OCI-LY7 (cell line): Measurements from ENCODE around the gene CHRNB4. TPM values are rescaled to one million over a fixed set of nuclear protein-coding genes. Genes with fewer than 3 reads are reported as not detected.

Experiments used
- Bru-seq: library from RNA; stranded (reverse); fragments of 400-500 nt; gene quantifications from one replicate; lab custom pipeline; 2021; lab: Mats Ljungman, UMichigan
- BruChase-seq, 2 experiments: library from RNA; stranded (reverse); fragments of 400-500 nt; gene quantifications; one replicate each; lab custom pipeline; 2021; lab: Mats Ljungman, UMichigan
- BruUV-seq: library from RNA; stranded (reverse); fragments of 400-500 nt; replicated peaks from 2 replicates; lab custom pipeline; 2021; lab: Mats Ljungman, UMichigan
- CTCF ChIA-PET: fragments of 300-600 bp; sonication (Branson Sonifier 250); formaldehyde crosslinking; loops from one replicate; lab custom pipeline; 2022; ENCODE audit warnings: antibody characterized with exemption; ENCODE audit not compliant: unreplicated experiment; lab: Charles Lee
- POLR2A ChIA-PET: fragments of 300-600 bp; sonication (Branson Sonifier 250); formaldehyde crosslinking; loops from one replicate; lab custom pipeline; 2022; ENCODE audit warnings: antibody characterized with exemption; lab: Charles Lee
- DNase-seq: peaks from one replicate; pipeline ENCODE4 v3.0.0-alpha.2; 2015; ENCODE audit warnings: low spot score
- H2AFZ ChIP-seq: fragments of 200-600 bp; sonication (generic), shearing (Covaris generic); 2 replicates; pipeline ENCODE4 v1.6.1; 2014; ENCODE audit warnings: mild to moderate bottlenecking, antibody characterized with exemption, low read length, moderate library complexity
- H3K27ac ChIP-seq: fragments of 200-600 bp; sonication (generic); 2 replicates; pipeline ENCODE4 v1.5.1; 2014; ENCODE audit warnings: mixed run types, low read depth, mild to moderate bottlenecking, moderate library complexity, low read length, inconsistent platforms; ENCODE audit not compliant: poor library complexity, severe bottlenecking
- H3K36me3 ChIP-seq: fragments of 200-600 bp; sonication (generic); 2 replicates; pipeline ENCODE4 v1.6.1; 2014; ENCODE audit warnings: mild to moderate bottlenecking, antibody characterized with exemption, low read length, moderate library complexity, mixed read lengths; ENCODE audit not compliant: insufficient read depth
- H3K4me1 ChIP-seq: fragments of 200-600 bp; sonication (generic); 2 replicates; pipeline ENCODE4 v1.5.1; 2014; ENCODE audit warnings: mild to moderate bottlenecking, low read length; ENCODE audit not compliant: insufficient read depth, poor library complexity, severe bottlenecking
- H3K4me2 ChIP-seq: fragments of 200-600 bp; sonication (generic); 2 replicates; pipeline ENCODE4 v1.6.1; 2014; ENCODE audit warnings: mild to moderate bottlenecking, low read length
- H3K4me3 ChIP-seq: fragments of 200-600 bp; sonication (generic); 2 replicates; pipeline ENCODE4 v1.5.1; 2014; ENCODE audit warnings: mild to moderate bottlenecking, low read depth, low read length; ENCODE audit not compliant: poor library complexity, severe bottlenecking
- H3K79me2 ChIP-seq: fragments of 200-600 bp; sonication (generic); 2 replicates; pipeline ENCODE4 v1.6.1; 2016; ENCODE audit warnings: low read depth, mild to moderate bottlenecking, low read length, moderate library complexity, mixed read lengths; ENCODE audit not compliant: insufficient read depth
- H3K9me2 ChIP-seq: fragments of 200-600 bp; sonication (generic); 2 replicates; pipeline ENCODE4 v1.6.1; 2016; ENCODE audit warnings: mild to moderate bottlenecking, low read length, mixed read lengths; ENCODE audit not compliant: insufficient read depth
- H3K9me3 ChIP-seq: fragments of 200-600 bp; sonication (generic); 2 replicates; pipeline ENCODE4 v1.6.1; 2014; ENCODE audit warnings: mild to moderate bottlenecking, mixed run types, low read length, mixed read lengths
- H4K20me1 ChIP-seq: fragments of 200-600 bp; sonication (generic); 2 replicates; pipeline ENCODE4 v1.6.1; 2014; ENCODE audit warnings: mild to moderate bottlenecking, antibody characterized with exemption, low read length, moderate library complexity, mixed read lengths; ENCODE audit not compliant: insufficient read depth
- CTCF ChIP-seq: fragments of 200-600 bp; sonication (generic); conservative IDR thresholded peaks from 2 replicates; pipeline ENCODE4 v1.5.1; 2014; ENCODE audit warnings: mild to moderate bottlenecking, antibody characterized with exemption, low read length, moderate library complexity, mixed read lengths
- EZH2phosphoT487 ChIP-seq: fragments of 200-600 bp; sonication (generic); IDR thresholded peaks from 2 replicates; pipeline ENCODE4 v1.6.1; 2018; ENCODE audit warnings: low read depth, borderline replicate concordance, mild to moderate bottlenecking, mixed run types, antibody characterized with exemption, low read length, moderate library complexity, mixed read lengths
- intact Hi-C: fragments of 100-400 bp; cut with micrococcal nuclease; formaldehyde crosslinking; loops from one replicate; pipeline ENCODE4 v1.10.0; 2022; ENCODE audit not compliant: unreplicated experiment
- long read RNA-seq: library from polyadenylated mRNA; stranded (forward); transcript quantifications from one replicate; pipeline ENCODE4 v2.0.0, GENCODE V29; 2022
- total RNA-seq, 2 experiments: library from RNA; depleted of rRNA in 1 of 2; stranded (reverse); fragments of >200 nt in 1 of 2; shearing (Covaris generic) in 1 of 2; gene quantifications; 2 replicates each; pipeline ENCODE4 v1.2.3, GENCODE V29; 2014 to 2022

CHRNB4 gene
- not detected in 2 replicates for total RNA-seq (2014; rRNA removed; shearing (Covaris generic))
- total RNA-seq (2022) = not detected in 2 replicates
- Bru-seq, nascent RNA = not detected
- not detected for BruChase-seq, experiment 1, labeled RNA remaining after a 6-hour chase
- not detected for BruChase-seq, experiment 2, labeled RNA remaining after a 2-hour chase
- long read RNA-seq = 0 reads

- DNase-seq = no peak
Observed at GRCh38 chr15:78641102-78641748, at the start of gene CHRNB4. TSS of gene CHRNB4 (minus strand) at chr15:78641210. CDS start at chr15:78641133, 77 bp downstream.

GRCh38 chr15:78689626-78690025 lies 48.6 kb upstream of the CHRNB4 start:
- ChIA-PET CTCF (no interaction called here), POLR2A (no interaction called here)
- H3K27ac ChIP-seq = no peak overlapping the region
- H3K36me3 ChIP-seq = no peaks in the 10 kb centered on the region
- TF ChIP-seq EZH2phosphoT487 (no peak), CTCF (no peak)
- no peak overlapping the region for H2AFZ ChIP-seq
- intact Hi-C loops = no loop called here
- H3K79me2 ChIP-seq = no peaks in the 10 kb centered on the region
- no peak for DNase-seq
- H3K9me2 ChIP-seq = no peaks in the 10 kb centered on the region
- H3K4me1 ChIP-seq = peaks cover 4% of the 10 kb centered on the region
- H3K9me3 ChIP-seq = no peaks in the 10 kb centered on the region
- no peak overlapping the region for H3K4me3 ChIP-seq
- H4K20me1 ChIP-seq = no peaks in the 10 kb centered on the region
- no TSS peak for BruUV-seq
- H3K4me2 ChIP-seq = no peak overlapping the region

More at GRCh38 chr15:78641102-78641748, at the start of gene CHRNB4:
- Histone ChIP-seq H3K27ac (no peak within 1 kb of the TSS), H3K4me2 (no peak within 1 kb of the TSS), H3K9me3 (no peaks in the 10 kb centered on the region), H3K9me2 (no peaks in the 10 kb centered on the region), H4K20me1 (no peaks in the 10 kb centered on the region), H3K4me1 (no peaks in the 10 kb centered on the region), H3K4me3 (no peak within 1 kb of the TSS), H3K79me2 (no peaks in the 10 kb centered on the region), H2AFZ (no peak within 1 kb of the TSS), H3K36me3 (no peaks in the 10 kb centered on the region)
- TF ChIP-seq CTCF (no peak), EZH2phosphoT487 (no peak)
- intact Hi-C loops = no loop called here
- POLR2A ChIA-PET = no interaction called here
- CTCF ChIA-PET = no interaction called here
- BruUV-seq = no TSS peak

GRCh38 chr15:78685925-78686324 lies 44.9 kb upstream of the CHRNB4 start:
- no peak overlapping the region for H3K4me3 ChIP-seq
- no peaks in the 10 kb centered on the region for H3K9me2 ChIP-seq
- H2AFZ ChIP-seq = peak overlapping the region; percentile 34; the same call in 1 of the 2 replicates
- CTCF ChIA-PET = interaction anchor here (0.6 kb wide), 1 partner anchor 419 kb away, joined by 3 read pairs; no protein-coding TSS in a partner anchor
- peaks cover 4% of the 10 kb centered on the region for H3K4me1 ChIP-seq
- no peaks in the 10 kb centered on the region for H3K9me3 ChIP-seq
- no TSS peak for BruUV-seq
- H3K79me2 ChIP-seq = no peaks in the 10 kb centered on the region
- H3K4me2 ChIP-seq = no peak overlapping the region
- no peak for DNase-seq
- intact Hi-C loops = no loop called here
- H4K20me1 ChIP-seq = no peaks in the 10 kb centered on the region
- POLR2A ChIA-PET = no interaction called here
- H3K27ac ChIP-seq = no peak overlapping the region
- no peaks in the 10 kb centered on the region for H3K36me3 ChIP-seq
- no peak for TF ChIP-seq EZH2phosphoT487
- no peak for TF ChIP-seq CTCF
